Measurements from ENCODE around the gene ALG1.

DNA sequence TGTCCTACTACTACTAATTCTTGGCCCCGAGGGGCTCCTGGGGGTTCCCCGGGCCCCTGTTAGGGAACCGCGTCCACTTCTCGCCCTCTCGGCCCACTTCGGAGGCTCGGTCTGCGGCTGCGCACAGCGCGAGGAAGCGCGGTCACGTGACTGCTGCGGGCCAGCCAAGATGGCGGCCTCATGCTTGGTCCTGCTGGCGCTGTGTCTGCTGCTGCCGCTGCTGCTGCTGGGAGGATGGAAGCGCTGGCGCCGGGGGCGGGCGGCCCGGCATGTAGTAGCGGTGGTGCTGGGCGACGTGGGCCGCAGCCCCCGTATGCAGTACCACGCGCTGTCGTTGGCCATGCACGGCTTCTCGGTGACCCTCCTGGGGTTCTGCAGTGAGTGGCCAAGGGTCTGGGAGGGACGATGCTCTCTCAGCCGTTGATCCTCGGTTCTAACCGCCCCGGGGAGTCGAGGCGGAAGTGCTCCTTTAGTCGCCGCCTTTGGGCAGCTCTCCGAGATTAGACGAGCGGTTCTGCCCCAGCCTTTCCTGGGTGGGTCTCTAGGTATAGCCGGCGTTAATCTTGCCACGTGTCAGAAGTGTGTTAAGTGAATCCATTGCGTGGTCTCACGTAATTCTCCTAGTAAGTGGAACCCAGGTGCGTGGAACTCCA is at the start of gene ALG1:
- TF ChIP-seq, protein P1, sequence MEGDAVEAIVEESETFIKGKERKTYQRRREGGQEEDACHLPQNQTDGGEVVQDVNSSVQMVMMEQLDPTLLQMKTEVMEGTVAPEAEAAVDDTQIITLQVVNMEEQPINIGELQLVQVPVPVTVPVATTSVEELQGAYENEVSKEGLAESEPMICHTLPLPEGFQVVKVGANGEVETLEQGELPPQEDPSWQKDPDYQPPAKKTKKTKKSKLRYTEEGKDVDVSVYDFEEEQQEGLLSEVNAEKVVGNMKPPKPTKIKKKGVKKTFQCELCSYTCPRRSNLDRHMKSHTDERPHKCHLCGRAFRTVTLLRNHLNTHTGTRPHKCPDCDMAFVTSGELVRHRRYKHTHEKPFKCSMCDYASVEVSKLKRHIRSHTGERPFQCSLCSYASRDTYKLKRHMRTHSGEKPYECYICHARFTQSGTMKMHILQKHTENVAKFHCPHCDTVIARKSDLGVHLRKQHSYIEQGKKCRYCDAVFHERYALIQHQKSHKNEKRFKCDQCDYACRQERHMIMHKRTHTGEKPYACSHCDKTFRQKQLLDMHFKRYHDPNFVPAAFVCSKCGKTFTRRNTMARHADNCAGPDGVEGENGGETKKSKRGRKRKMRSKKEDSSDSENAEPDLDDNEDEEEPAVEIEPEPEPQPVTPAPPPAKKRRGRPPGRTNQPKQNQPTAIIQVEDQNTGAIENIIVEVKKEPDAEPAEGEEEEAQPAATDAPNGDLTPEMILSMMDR (IDR thresholded peaks at IDR 0.05; ENCODE audit: insufficient read depth, low read length) = no peak
- TF ChIP-seq POLR2AphosphoS5 (IDR thresholded peaks at IDR 0.05; ENCODE audit: low read depth) (peak; percentile 93), GABPA (IDR thresholded peaks at IDR 0.05; ENCODE audit: low read depth) (no peak)
- TF ChIP-seq, protein P2, sequence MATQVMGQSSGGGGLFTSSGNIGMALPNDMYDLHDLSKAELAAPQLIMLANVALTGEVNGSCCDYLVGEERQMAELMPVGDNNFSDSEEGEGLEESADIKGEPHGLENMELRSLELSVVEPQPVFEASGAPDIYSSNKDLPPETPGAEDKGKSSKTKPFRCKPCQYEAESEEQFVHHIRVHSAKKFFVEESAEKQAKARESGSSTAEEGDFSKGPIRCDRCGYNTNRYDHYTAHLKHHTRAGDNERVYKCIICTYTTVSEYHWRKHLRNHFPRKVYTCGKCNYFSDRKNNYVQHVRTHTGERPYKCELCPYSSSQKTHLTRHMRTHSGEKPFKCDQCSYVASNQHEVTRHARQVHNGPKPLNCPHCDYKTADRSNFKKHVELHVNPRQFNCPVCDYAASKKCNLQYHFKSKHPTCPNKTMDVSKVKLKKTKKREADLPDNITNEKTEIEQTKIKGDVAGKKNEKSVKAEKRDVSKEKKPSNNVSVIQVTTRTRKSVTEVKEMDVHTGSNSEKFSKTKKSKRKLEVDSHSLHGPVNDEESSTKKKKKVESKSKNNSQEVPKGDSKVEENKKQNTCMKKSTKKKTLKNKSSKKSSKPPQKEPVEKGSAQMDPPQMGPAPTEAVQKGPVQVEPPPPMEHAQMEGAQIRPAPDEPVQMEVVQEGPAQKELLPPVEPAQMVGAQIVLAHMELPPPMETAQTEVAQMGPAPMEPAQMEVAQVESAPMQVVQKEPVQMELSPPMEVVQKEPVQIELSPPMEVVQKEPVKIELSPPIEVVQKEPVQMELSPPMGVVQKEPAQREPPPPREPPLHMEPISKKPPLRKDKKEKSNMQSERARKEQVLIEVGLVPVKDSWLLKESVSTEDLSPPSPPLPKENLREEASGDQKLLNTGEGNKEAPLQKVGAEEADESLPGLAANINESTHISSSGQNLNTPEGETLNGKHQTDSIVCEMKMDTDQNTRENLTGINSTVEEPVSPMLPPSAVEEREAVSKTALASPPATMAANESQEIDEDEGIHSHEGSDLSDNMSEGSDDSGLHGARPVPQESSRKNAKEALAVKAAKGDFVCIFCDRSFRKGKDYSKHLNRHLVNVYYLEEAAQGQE (IDR thresholded peaks at IDR 0.05; ENCODE audit: insufficient replicate concordance, low read depth) = peak; percentile 79

Data from HL-60 (cell line).